Uterus (tissue), 4 donors: Measurements from ENCODE around the gene CMTM6. TPM values are rescaled to one million over a fixed set of nuclear protein-coding genes. Genes with fewer than 3 reads are reported as not detected.
"Not testable (repeated sequence)": the region's sequence is repeated elsewhere in the genome, so short reads cannot be mapped to it uniquely, and the experiment has no call there.

ENCODE experiments used
- DNase-seq, 2 donors: peaks; one replicate each; pipeline ENCODE4 v3.0.0-alpha.2; 2019 to 2020
- H3K27ac ChIP-seq, 2 donors: fragments of 200-600 bp; sonication (generic); 1 replicate in 1 of 2; 2 replicates in 1 of 2; pipeline ENCODE4 v1.5.1; 2016 to 2018
- H3K27me3 ChIP-seq, 2 donors: fragments of 200-600 bp; sonication (generic); one replicate each; pipeline ENCODE4 v1.5.1; 2018 to 2019; ENCODE audit warnings: control low read depth in 1 of 2
- H3K36me3 ChIP-seq, 2 donors: fragments of 200-600 bp; sonication (generic); one replicate each; pipeline ENCODE4 v1.5.1; 2019; ENCODE audit warnings: control low read depth in 1 of 2
- H3K4me1 ChIP-seq, 2 donors: fragments of 200-600 bp; sonication (generic); one replicate each; pipeline ENCODE4 v1.5.1; 2018 to 2019; ENCODE audit warnings: control low read depth in 1 of 2
- H3K4me3 ChIP-seq, 2 donors: fragments of 200-600 bp; sonication (generic); 1 replicate in 1 of 2; 2 replicates in 1 of 2; pipeline ENCODE4 v1.5.1; 2018 to 2019; ENCODE audit warnings: mild to moderate bottlenecking in 1 of 2
- H3K9me3 ChIP-seq, 2 donors: fragments of 200-600 bp; sonication (generic); one replicate each; pipeline ENCODE4 v1.5.1; 2019; ENCODE audit warnings: control low read depth in 1 of 2
- POLR2A ChIP-seq, 2 donors: fragments of 450-650 bp; IDR thresholded peaks; one replicate each; pipeline ENCODE4 v1.6.1; 2016; ENCODE audit warnings: antibody characterized with exemption in 2 of 2, mild to moderate bottlenecking in 1 of 2, moderate library complexity in 1 of 2
- intact Hi-C: fragments of 100-400 bp; cut with DNase I; formaldehyde crosslinking; loops from one replicate; pipeline ENCODE4 v1.15.1; 2023; ENCODE audit warnings: low total_unique reads
- total RNA-seq, 4 donors: library from RNA; depleted of rRNA in 3 of 4; stranded (reverse); fragments of >200 nt in 3 of 4; gene quantifications; one replicate each; pipeline versions ENCODE4 v1.1.0 to v1.2.4, GENCODE V29; 2014 to 2023
- TF ChIP-seq, protein P1 (sequence below), 4 experiments: fragments of 200-600 bp in 2 of 4; fragments of 450-650 bp in 2 of 4; sonication (generic) in 2 of 4; IDR thresholded peaks; one replicate each; pipeline ENCODE4 v1.5.1; 2016 to 2019; ENCODE audit warnings: antibody characterized with exemption in 4 of 4, mild to moderate bottlenecking in 2 of 4, moderate library complexity in 1 of 4
- donor health status: DM: yes; HTN: yes; CAD: no.

The CMTM6 gene
- total RNA-seq, 4 donors from 2014 or later: 12.8 to 118 (median 52.4) TPM

DNA sequence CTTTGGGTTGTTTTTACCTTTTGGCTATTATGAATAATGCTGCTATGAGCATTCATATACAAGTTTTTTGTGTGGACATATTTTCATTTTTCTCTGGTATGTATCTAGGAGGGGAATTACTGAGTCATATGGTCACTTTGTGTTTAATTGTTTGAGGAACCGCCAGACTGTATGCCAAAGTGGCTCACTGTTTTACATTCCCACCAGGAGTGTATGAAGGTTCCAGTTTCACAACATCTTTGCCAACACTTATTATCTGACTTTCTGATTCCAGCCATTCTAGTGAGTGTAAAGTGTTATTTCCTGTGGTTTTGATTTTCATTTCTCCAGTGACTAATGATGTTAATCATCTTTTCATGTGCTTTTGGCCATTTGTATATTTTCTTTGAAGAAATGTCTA is 59.2 kb downstream of the CMTM6 start:
- no peaks in the 10 kb centered on the region for H3K9me3 ChIP-seq
- DNase-seq: no peak
- no peak overlapping the region for H3K27ac ChIP-seq
- H3K36me3 ChIP-seq: no peaks in the 10 kb centered on the region
- TF ChIP-seq POLR2A (IDR thresholded peaks at IDR 0.05): no peak
- TF ChIP-seq, protein P1, sequence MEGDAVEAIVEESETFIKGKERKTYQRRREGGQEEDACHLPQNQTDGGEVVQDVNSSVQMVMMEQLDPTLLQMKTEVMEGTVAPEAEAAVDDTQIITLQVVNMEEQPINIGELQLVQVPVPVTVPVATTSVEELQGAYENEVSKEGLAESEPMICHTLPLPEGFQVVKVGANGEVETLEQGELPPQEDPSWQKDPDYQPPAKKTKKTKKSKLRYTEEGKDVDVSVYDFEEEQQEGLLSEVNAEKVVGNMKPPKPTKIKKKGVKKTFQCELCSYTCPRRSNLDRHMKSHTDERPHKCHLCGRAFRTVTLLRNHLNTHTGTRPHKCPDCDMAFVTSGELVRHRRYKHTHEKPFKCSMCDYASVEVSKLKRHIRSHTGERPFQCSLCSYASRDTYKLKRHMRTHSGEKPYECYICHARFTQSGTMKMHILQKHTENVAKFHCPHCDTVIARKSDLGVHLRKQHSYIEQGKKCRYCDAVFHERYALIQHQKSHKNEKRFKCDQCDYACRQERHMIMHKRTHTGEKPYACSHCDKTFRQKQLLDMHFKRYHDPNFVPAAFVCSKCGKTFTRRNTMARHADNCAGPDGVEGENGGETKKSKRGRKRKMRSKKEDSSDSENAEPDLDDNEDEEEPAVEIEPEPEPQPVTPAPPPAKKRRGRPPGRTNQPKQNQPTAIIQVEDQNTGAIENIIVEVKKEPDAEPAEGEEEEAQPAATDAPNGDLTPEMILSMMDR (IDR thresholded peaks at IDR 0.05): no peak
- intact Hi-C loops: no loop called here
- no peaks in the 10 kb centered on the region for H3K4me1 ChIP-seq
- H3K4me3 ChIP-seq: no peak overlapping the region
- H3K27me3 ChIP-seq: no peaks in the 10 kb centered on the region

DNA sequence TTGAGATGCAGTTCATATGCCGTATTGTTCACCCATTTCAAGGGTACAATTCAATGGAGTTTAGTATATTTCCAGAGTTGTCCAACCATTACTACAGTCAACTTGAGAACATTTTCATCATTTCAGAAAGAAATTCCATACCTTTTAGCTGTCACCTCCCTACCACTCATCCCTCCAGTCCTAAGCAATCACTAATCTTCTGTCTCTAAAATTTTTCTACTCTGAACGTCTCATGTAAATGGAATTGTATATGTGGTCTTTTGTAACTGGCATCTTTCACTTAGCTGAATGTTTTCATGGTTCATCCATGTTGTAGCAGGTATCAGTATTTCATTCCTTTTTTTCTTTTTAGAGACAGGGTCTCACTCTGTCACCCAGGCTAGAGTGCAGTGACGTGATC is 59.9 kb downstream of the CMTM6 start:
- Histone ChIP-seq H3K4me3 (no peak overlapping the region), H3K27ac (no peak overlapping the region)

DNA sequence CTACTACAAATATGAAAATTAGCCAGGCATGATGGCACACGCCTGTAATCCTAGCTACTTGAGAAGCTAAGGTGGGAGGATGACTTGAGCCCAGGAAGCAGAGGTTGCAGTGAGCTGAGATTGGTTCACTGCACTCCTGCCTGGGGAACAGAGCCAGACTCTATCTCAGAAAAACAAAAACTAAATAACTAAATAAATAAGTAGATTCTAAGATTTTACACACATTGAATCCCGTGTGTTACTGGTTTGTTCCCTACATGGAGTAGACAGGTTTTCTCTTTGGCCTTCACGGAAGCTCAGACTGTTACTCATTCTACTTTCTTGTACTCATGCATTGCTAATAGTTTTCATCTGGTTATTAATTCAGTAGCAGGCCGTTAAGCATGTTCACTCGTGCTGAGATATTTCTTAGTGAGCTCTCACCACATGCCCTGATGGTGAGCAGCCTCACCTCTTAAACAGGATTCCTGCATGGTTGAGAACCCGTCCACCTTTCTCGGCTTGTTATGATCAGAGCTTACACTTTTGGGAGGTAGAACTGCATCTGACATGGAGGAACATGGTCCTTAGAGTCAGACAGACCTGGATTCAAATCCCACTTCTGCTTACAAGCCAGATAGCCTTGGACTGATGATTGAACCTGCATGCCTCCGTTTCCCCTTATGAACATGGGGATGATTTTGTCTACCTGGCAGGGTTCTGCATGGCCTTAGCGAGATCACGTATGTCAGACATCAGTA is 61.9 kb downstream of the CMTM6 start:
- no peak for DNase-seq
- Histone ChIP-seq H3K4me3 (no peak overlapping the region), H3K9me3 (no peaks in the 10 kb centered on the region), H3K27ac (no peak overlapping the region), H3K27me3 (no peaks in the 10 kb centered on the region), H3K4me1 (no peaks in the 10 kb centered on the region), H3K36me3 (no peaks in the 10 kb centered on the region)
- TF ChIP-seq POLR2A (IDR thresholded peaks at IDR 0.05): no peak
- TF ChIP-seq, protein P1 (IDR thresholded peaks at IDR 0.05): no peak
- intact Hi-C loops: no loop called here

More for the DNA sequence above, 59.9 kb downstream of the CMTM6 start:
- no peak for DNase-seq
- TF ChIP-seq, protein P1 (IDR thresholded peaks at IDR 0.05): no peak
- no peak for TF ChIP-seq POLR2A (IDR thresholded peaks at IDR 0.05)
- Histone ChIP-seq H3K27me3 (no peaks in the 10 kb centered on the region), H3K9me3 (no peaks in the 10 kb centered on the region), H3K4me1 (no peaks in the 10 kb centered on the region), H3K36me3 (no peaks in the 10 kb centered on the region)
- intact Hi-C loops: no loop called here

DNA sequence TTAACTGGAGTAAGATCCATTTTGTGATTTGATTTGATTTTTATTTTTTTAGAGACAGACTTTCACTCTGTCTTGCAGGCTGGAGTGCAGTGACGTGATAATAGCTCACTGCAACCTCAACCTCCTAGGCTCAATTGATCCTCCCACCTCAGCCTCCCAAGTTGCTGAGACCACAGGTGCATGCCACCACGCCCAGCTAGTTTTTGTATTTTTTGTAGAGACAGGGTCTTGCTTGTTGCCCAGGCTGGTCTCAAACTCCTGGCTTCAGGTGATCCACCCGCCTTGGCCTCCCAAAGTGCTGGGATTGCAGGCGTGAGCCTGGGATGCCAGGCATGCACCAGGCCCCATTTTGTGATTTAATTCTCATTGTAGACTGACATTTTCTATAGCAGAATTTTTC is 63.2 kb downstream of the CMTM6 start:
- H3K9me3 ChIP-seq, H3K4me1 ChIP-seq, H3K4me3 ChIP-seq, DNase-seq, H3K36me3 ChIP-seq, intact Hi-C loops, H3K27me3 ChIP-seq, H3K27ac ChIP-seq: not testable (repeated sequence)

DNA sequence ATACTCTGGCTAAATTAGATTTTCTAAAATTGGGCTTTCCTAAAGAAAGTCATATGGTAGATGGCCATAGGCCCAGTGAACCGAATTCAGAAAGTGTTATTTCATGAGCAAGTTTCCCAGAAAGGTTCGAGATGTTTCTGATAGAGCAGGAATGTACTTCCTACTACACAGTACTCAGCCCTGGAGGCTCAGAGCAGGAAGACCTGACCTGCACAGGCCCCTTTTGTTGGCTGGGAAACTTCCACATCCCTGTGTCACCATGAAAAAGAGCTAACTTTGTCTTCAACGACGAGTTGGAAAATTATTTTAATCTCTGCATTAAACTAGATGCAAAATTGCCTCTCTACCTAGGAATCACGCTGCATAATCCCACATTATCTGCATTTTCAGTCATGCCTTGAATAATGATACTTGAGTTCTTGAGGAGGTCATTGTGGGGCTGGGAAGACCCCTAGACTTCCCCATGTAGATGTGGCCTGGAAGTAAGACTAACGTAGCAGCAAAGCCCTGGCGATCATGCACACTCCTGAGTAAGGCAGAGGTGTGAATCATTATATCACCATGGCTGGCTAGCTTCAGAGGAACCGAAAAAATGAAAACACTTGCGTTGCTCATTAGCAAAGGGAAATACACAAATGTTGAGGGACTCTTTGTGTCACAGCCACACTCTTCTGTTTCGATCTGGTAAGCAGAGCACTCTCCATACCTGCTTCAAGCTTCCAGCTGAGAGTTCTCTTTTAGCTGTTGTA is 63.9 kb downstream of the CMTM6 start:
- no peak for DNase-seq
- TF ChIP-seq, protein P1 (IDR thresholded peaks at IDR 0.05): no peak
- no peak for TF ChIP-seq POLR2A (IDR thresholded peaks at IDR 0.05)
- H3K27me3 ChIP-seq: no peaks in the 10 kb centered on the region
- H3K27ac ChIP-seq: no peak overlapping the region
- H3K9me3 ChIP-seq: no peaks in the 10 kb centered on the region
- no peaks in the 10 kb centered on the region for H3K36me3 ChIP-seq
- intact Hi-C loops: no loop called here
- no peaks in the 10 kb centered on the region for H3K4me1 ChIP-seq
- no peak overlapping the region for H3K4me3 ChIP-seq
